Activated CD4-positive, CD25-positive, alpha-beta regulatory T cell treated with anti-CD3 and anti-CD28 coated beads, Interleukin-2, amount 50 U/mL, for 16 hours (primary cell): Measurements from ENCODE around the gene CSGALNACT2.

Experiments
- DNase-seq: peaks from one replicate; pipeline ENCODE4 v3.0.0-alpha.2; 2020; ENCODE audit warnings: low read depth, low spot score

Gene CSGALNACT2

GRCh38 chr10:43201545-43202131, 63.4 kb downstream of the CSGALNACT2 start:
- DNase-seq, result no peak

GRCh38 chr10:43202224-43202656, 64.0 kb downstream of the CSGALNACT2 start:
- DNase-seq, result no peak

- DNase-seq, result no peak
These were observed 64.6 kb downstream of the CSGALNACT2 start for GRCh38 chr10:43202657-43203447.

GRCh38 chr10:43203448-43204041, 65.3 kb downstream of the CSGALNACT2 start:
- DNase-seq, result no peak

- DNase-seq, result no peak
These were observed 66.0 kb downstream of the CSGALNACT2 start for GRCh38 chr10:43204042-43204942.

GRCh38 chr10:43204943-43205671, 66.9 kb downstream of the CSGALNACT2 start:
- no peak for DNase-seq

GRCh38 chr10:43205681-43206390, 67.6 kb downstream of the CSGALNACT2 start:
- DNase-seq, result no peak

GRCh38 chr10:43206391-43207235, 68.4 kb downstream of the CSGALNACT2 start:
- no peak for DNase-seq

- DNase-seq, result no peak
These were observed 70.2 kb downstream of the CSGALNACT2 start for GRCh38 chr10:43208147-43209073.

GRCh38 chr10:43209074-43209455, 70.8 kb downstream of the CSGALNACT2 start:
- no peak for DNase-seq

GRCh38 chr10:43209651-43210141, 71.5 kb downstream of the CSGALNACT2 start:
- no peak for DNase-seq

GRCh38 chr10:43210556-43210955, 72.3 kb downstream of the CSGALNACT2 start:
- no peak for DNase-seq

GRCh38 chr10:43211030-43211429, 72.8 kb downstream of the CSGALNACT2 start:
- DNase-seq, result no peak

- DNase-seq, result no peak
These were observed 73.3 kb downstream of the CSGALNACT2 start for GRCh38 chr10:43211431-43212042.

GRCh38 chr10:43212043-43212721, 73.9 kb downstream of the CSGALNACT2 start:
- no peak for DNase-seq

- no peak for DNase-seq
These were observed 76.1 kb downstream of the CSGALNACT2 start for GRCh38 chr10:43214071-43214955.
